Stimulated activated CD4-positive, alpha-beta T cell treated with anti-CD3 and anti-CD28 coated beads, Interleukin-1b, Interleukin-23, amount 100 ng/mL, for 1 hour (primary cell): Measurements from ENCODE around the gene CACNA1I.

Source experiments
- DNase-seq, 2 donors: peaks; one replicate each; pipeline ENCODE4 v3.0.0-alpha.2; 2020; ENCODE audit warnings: low read depth in 2 of 2

The CACNA1I gene

GRCh38 chr22:39735776-39736175 is 165.2 kb downstream of the CACNA1I start:
- DNase-seq, result no peak

GRCh38 chr22:39738746-39739145 is 168.2 kb downstream of the CACNA1I start:
- DNase-seq, result no peak
